Measurements from ENCODE around the gene STAT5B. TPM values are rescaled to one million over a fixed set of nuclear protein-coding genes. Genes with fewer than 3 reads are reported as not detected.
"Not testable (repeated sequence)": the region's sequence is repeated elsewhere in the genome, so short reads cannot be mapped to it uniquely, and the experiment has no call there.

STAT5B gene
- total and polyA plus RNA-seq, 9 donors = 27.0 to 41.1 (median 35.7) TPM

- H3K27ac ChIP-seq (ENCODE audit: low read length) = peak overlapping the region; percentile 98
Observed at GRCh38 chr17:42249681-42250446, 26.3 kb downstream of the STAT5B start.

DNA sequence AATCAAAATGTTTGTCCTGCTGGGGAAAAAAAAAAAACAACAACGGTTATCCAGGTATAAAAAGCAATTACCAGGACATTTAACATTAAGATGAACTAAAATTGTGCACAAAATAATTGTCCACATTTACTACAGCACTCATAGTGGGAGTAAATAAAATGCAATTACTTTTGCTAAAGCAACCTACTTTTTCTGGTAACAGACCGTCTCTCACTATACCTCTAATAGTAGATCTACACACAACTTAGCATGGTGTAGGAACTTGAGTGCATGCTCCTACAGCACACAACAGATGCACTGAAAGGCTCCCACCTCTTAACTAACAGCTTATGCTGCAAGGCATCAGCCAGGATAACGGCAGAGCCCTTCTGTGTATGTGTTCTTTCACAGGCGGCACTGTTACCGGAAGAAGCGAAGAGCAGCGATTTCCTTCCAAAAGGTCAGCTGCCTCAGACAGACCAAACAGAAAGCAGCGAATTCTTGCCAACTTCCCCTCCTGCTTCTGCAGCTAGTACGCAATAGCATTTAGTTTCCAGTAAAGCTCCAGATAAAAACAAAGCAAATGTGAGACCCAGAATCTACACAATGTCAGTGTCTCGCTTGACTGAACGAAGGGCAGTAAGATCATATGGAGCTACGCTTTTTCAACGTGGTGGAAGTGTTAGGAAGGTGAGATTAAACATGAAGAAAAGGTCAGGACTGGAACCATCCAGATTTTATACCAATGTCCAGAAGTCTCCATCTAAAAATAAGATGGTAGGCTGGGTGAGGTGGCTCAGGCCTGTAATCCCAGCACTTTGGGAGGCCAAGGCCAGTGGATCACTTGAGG is 27.6 kb downstream of the STAT5B start:
- WGBS (ENCODE audit: insufficient coverage) = 26% methylated on average over 10 of the region's 13 CpGs
- DNase-seq = peak; percentile 98
- Histone ChIP-seq H3K27me3 (ENCODE audit: control insufficient read depth, insufficient read depth, low read length) (no peaks in the 10 kb centered on the region), H3K4me1 (ENCODE audit: control insufficient read depth, insufficient read depth, low read length) (peaks cover 15% of the 10 kb centered on the region), H3K36me3 (ENCODE audit: control insufficient read depth, insufficient read depth, low read length) (no peaks in the 10 kb centered on the region), H3K4me3 (ENCODE audit: low read length) (peak overlapping the region; percentile 26), H3K9me3 (replicated peaks; ENCODE audit: control insufficient read depth, low read depth, low read length) (no peaks in the 10 kb centered on the region), H3K27ac (ENCODE audit: low read length) (peak overlapping the region; percentile 98)

More at GRCh38 chr17:42249681-42250446, 26.3 kb downstream of the STAT5B start:
- no peak overlapping the region for H3K4me3 ChIP-seq (ENCODE audit: low read length)
- DNase-seq = no peak
- H3K9me3 ChIP-seq (replicated peaks; ENCODE audit: control insufficient read depth, low read depth, low read length) = no peaks in the 10 kb centered on the region
- peaks cover 16% of the 10 kb centered on the region for H3K4me1 ChIP-seq (ENCODE audit: control insufficient read depth, insufficient read depth, low read length)
- WGBS (ENCODE audit: insufficient coverage) = 100% methylated on average over 1 of the region's 14 CpGs
- no peaks in the 10 kb centered on the region for H3K36me3 ChIP-seq (ENCODE audit: control insufficient read depth, insufficient read depth, low read length)
- H3K27me3 ChIP-seq (ENCODE audit: control insufficient read depth, insufficient read depth, low read length) = no peaks in the 10 kb centered on the region

DNA sequence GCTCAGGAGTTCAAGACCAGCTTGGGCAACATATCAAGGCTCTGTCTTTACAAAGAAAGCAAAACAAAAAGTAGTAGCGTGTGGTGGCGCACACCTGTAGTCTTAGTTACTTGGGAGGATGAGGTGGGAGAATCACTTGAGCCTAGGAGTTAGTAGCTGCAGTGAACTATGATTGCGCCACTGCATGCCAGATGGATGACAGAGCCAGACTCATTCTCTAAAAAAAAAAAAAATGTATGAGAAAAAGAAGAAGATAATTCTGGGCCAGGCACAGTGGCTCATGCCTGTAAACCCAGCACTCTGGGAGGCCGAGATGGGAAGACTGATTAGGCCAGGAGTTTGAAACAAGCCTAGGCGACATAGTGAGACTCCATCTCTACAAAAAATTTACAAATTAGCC is 28.5 kb downstream of the STAT5B start:
- no peak for DNase-seq
- Histone ChIP-seq H3K27ac (ENCODE audit: low read length) (peak overlapping the region; percentile 98), H3K9me3 (replicated peaks; ENCODE audit: control insufficient read depth, low read depth, low read length) (no peaks in the 10 kb centered on the region), H3K4me1 (ENCODE audit: control insufficient read depth, insufficient read depth, low read length) (peaks cover 13% of the 10 kb centered on the region), H3K27me3 (ENCODE audit: control insufficient read depth, insufficient read depth, low read length) (no peaks in the 10 kb centered on the region), H3K4me3 (ENCODE audit: low read length) (no peak overlapping the region), H3K36me3 (ENCODE audit: control insufficient read depth, insufficient read depth, low read length) (no peaks in the 10 kb centered on the region)
- WGBS (ENCODE audit: insufficient coverage) = 95% methylated on average over 4 of the region's 5 CpGs

DNA sequence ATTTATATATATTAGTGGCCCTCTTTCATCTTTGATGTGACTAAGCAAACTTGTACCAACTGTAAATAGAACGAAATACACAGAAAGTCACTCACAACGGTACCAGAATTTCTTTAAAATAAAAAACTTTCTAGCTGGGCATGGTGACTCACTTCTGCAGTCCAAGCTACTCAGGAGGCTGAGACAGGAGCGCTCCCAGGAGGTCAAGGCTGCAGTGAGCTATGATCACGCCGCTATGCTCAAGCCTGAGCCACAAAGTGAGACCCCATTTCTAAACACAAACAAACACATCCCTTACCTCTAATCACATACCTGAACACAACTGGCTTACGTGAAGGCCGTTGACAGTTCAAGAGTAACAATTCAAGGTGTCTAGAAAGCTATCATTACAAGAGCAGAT is 29.7 kb downstream of the STAT5B start:
- no peaks in the 10 kb centered on the region for H3K9me3 ChIP-seq (replicated peaks; ENCODE audit: control insufficient read depth, low read depth, low read length)
- H3K27ac ChIP-seq (ENCODE audit: low read length) = no peak overlapping the region
- 82% methylated on average over 5 of the region's 7 CpGs for WGBS (ENCODE audit: insufficient coverage)
- peaks cover 10% of the 10 kb centered on the region for H3K4me1 ChIP-seq (ENCODE audit: control insufficient read depth, insufficient read depth, low read length)
- no peak for DNase-seq
- H3K4me3 ChIP-seq (ENCODE audit: low read length) = no peak overlapping the region
- H3K36me3 ChIP-seq (ENCODE audit: control insufficient read depth, insufficient read depth, low read length) = no peaks in the 10 kb centered on the region
- no peaks in the 10 kb centered on the region for H3K27me3 ChIP-seq (ENCODE audit: control insufficient read depth, insufficient read depth, low read length)

- peaks cover 10% of the 10 kb centered on the region for H3K4me1 ChIP-seq (ENCODE audit: control insufficient read depth, insufficient read depth, low read length)
- not testable (repeated sequence) for DNase-seq; H3K27me3 ChIP-seq (ENCODE audit: control insufficient read depth, insufficient read depth, low read length); H3K27ac ChIP-seq (ENCODE audit: low read length); H3K36me3 ChIP-seq (ENCODE audit: control insufficient read depth, insufficient read depth, low read length); H3K4me3 ChIP-seq (ENCODE audit: low read length); H3K9me3 ChIP-seq (replicated peaks; ENCODE audit: control insufficient read depth, low read depth, low read length)
- 94% methylated on average over 6 of the region's 11 CpGs for WGBS (ENCODE audit: insufficient coverage)
Observed at GRCh38 chr17:42245183-42245582, 31.0 kb downstream of the STAT5B start.

DNA sequence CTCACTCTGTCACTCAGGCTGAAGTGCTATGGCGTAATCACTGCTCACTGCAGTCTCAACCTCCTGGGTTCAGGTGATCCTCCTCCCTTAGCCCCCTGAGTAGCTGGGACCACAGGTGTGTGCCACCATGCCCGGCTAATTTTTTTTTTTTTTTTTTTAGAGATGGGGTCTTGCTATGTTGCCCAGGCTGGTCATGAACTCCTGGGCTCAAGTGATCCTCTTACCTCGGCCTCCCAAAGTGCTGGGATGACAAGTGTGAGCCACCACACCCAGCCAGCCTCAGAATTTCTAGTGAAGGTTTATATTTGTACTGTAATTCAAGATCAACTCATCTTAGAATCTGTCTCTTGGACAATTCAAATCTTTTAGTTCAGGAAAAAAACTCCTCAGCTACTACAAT is 32.1 kb downstream of the STAT5B start:
- not testable (repeated sequence) for H3K36me3 ChIP-seq (ENCODE audit: control insufficient read depth, insufficient read depth, low read length); H3K27ac ChIP-seq (ENCODE audit: low read length); DNase-seq; H3K4me3 ChIP-seq (ENCODE audit: low read length); H3K27me3 ChIP-seq (ENCODE audit: control insufficient read depth, insufficient read depth, low read length); H3K9me3 ChIP-seq (replicated peaks; ENCODE audit: control insufficient read depth, low read depth, low read length); H3K4me1 ChIP-seq (ENCODE audit: control insufficient read depth, insufficient read depth, low read length)
- WGBS (ENCODE audit: insufficient coverage) = no CpG with 5 or more reads among the region's 3 CpGs

GRCh38 chr17:42243493-42243982 is 32.7 kb downstream of the STAT5B start:
- H3K36me3 ChIP-seq (ENCODE audit: control insufficient read depth, insufficient read depth, low read length) = no peaks in the 10 kb centered on the region
- no peak overlapping the region for H3K27ac ChIP-seq (ENCODE audit: low read length)
- H3K27me3 ChIP-seq (ENCODE audit: control insufficient read depth, insufficient read depth, low read length) = no peaks in the 10 kb centered on the region
- H3K4me3 ChIP-seq (ENCODE audit: low read length) = no peak overlapping the region
- no peaks in the 10 kb centered on the region for H3K9me3 ChIP-seq (replicated peaks; ENCODE audit: control insufficient read depth, low read depth, low read length)
- H3K4me1 ChIP-seq (ENCODE audit: control insufficient read depth, insufficient read depth, low read length) = peaks cover 4% of the 10 kb centered on the region
- 60% methylated on average over 1 of the region's 5 CpGs for WGBS (ENCODE audit: insufficient coverage)
- no peak for DNase-seq

DNA sequence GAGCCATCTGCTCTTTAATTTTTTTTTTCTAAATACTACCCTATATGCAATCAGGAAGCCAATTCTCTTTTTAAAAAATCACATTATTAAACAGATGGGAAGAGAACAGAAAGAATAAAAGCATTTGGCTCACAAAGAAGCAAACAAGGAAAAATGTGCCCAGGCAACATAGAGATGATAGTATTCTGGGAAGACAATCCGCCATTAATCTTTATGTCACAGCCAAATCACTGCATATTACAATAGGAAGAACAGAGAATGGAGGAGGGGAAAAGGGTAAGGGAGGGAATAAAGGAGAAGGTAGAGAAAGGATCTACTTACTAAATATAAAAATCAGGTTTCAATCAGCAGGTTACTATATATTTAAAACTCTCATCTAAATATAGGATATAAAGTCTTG is 34.3 kb downstream of the STAT5B start:
- no peak overlapping the region for H3K27ac ChIP-seq (ENCODE audit: low read length)
- H3K9me3 ChIP-seq (replicated peaks; ENCODE audit: control insufficient read depth, low read depth, low read length) = no peaks in the 10 kb centered on the region
- WGBS (ENCODE audit: insufficient coverage) = no CpG with 5 or more reads among the region's 1 CpG
- H3K36me3 ChIP-seq (ENCODE audit: control insufficient read depth, insufficient read depth, low read length) = no peaks in the 10 kb centered on the region
- H3K4me1 ChIP-seq (ENCODE audit: control insufficient read depth, insufficient read depth, low read length) = no peaks in the 10 kb centered on the region
- no peak for DNase-seq
- H3K4me3 ChIP-seq (ENCODE audit: low read length) = no peak overlapping the region
- H3K27me3 ChIP-seq (ENCODE audit: control insufficient read depth, insufficient read depth, low read length) = no peaks in the 10 kb centered on the region

- not testable (repeated sequence) for DNase-seq; H3K9me3 ChIP-seq (replicated peaks; ENCODE audit: control insufficient read depth, low read depth, low read length); H3K36me3 ChIP-seq (ENCODE audit: control insufficient read depth, insufficient read depth, low read length); H3K27ac ChIP-seq (ENCODE audit: low read length); H3K4me1 ChIP-seq (ENCODE audit: control insufficient read depth, insufficient read depth, low read length); H3K4me3 ChIP-seq (ENCODE audit: low read length); H3K27me3 ChIP-seq (ENCODE audit: control insufficient read depth, insufficient read depth, low read length)
- 42% methylated on average over 2 of the region's 4 CpGs for WGBS (ENCODE audit: insufficient coverage)
Observed at GRCh38 chr17:42240863-42241262, 35.3 kb downstream of the STAT5B start.

DNA sequence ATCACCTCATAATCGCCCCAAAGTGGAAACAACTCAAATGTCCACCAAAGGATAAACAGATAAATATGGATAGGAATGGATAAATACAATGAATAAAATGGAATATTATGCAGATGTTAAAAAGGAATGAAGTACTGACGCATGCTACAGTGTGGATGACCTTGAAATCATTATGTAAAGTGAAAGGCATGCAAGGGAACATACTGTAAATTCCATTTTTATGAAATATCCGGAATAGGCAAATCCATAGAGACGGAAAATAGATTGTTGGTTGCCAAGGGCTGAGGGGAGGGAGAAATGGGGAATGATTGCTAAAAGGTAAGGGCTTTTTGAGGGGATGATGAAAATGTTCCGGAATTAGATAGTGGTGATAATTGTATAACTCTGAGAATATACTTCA is 36.0 kb downstream of the STAT5B start:
- no peak overlapping the region for H3K4me3 ChIP-seq (ENCODE audit: low read length)
- no peaks in the 10 kb centered on the region for H3K9me3 ChIP-seq (replicated peaks; ENCODE audit: control insufficient read depth, low read depth, low read length)
- no peak for DNase-seq
- no peaks in the 10 kb centered on the region for H3K27me3 ChIP-seq (ENCODE audit: control insufficient read depth, insufficient read depth, low read length)
- no peaks in the 10 kb centered on the region for H3K4me1 ChIP-seq (ENCODE audit: control insufficient read depth, insufficient read depth, low read length)
- H3K27ac ChIP-seq (ENCODE audit: low read length) = no peak overlapping the region
- no peaks in the 10 kb centered on the region for H3K36me3 ChIP-seq (ENCODE audit: control insufficient read depth, insufficient read depth, low read length)
- WGBS (ENCODE audit: insufficient coverage) = 52% methylated on average over 3 of the region's 5 CpGs
